GM19397 (cell line): ENCODE data around the gene RHOU.

Source experiments
- ATAC-seq: cut with Tn5 transposase; IDR thresholded peaks from one replicate; pipeline ENCODE4 v1.9.1; 2021; ENCODE audit warnings: mild to moderate bottlenecking, moderate library complexity; ENCODE audit not compliant: unreplicated experiment

Gene RHOU

GRCh38 chr1:228782662-228783417, 47.6 kb downstream of the RHOU start:
- no peak for ATAC-seq

- no peak for ATAC-seq
Observed at GRCh38 chr1:228783418-228784040, 48.2 kb downstream of the RHOU start.

- no peak for ATAC-seq
Observed at GRCh38 chr1:228784181-228784580, 48.9 kb downstream of the RHOU start.

GRCh38 chr1:228785366-228786330, 50.4 kb downstream of the RHOU start:
- ATAC-seq = no peak

GRCh38 chr1:228786361-228787129, 51.3 kb downstream of the RHOU start:
- ATAC-seq = no peak

GRCh38 chr1:228791791-228792190, 56.5 kb downstream of the RHOU start:
- ATAC-seq = no peak

- no peak for ATAC-seq
Observed at GRCh38 chr1:228792601-228793000, 57.3 kb downstream of the RHOU start.

- ATAC-seq = no peak
Observed at GRCh38 chr1:228793032-228793431, 57.8 kb downstream of the RHOU start.

- peak; percentile 67 for ATAC-seq
Observed at GRCh38 chr1:228794173-228794572, 58.9 kb downstream of the RHOU start.

- ATAC-seq = peak; percentile 33
Observed at GRCh38 chr1:228794810-228795209, 59.5 kb downstream of the RHOU start.

- ATAC-seq = no peak
Observed at GRCh38 chr1:228795596-228795995, 60.3 kb downstream of the RHOU start.
